Measurements from ENCODE around the gene METAP1D. TPM values are rescaled to one million over a fixed set of nuclear protein-coding genes. Genes with fewer than 3 reads are reported as not detected.

Gene METAP1D
- total RNA-seq, 1 experiment from 2014 or later: 15.8 TPM

DNA sequence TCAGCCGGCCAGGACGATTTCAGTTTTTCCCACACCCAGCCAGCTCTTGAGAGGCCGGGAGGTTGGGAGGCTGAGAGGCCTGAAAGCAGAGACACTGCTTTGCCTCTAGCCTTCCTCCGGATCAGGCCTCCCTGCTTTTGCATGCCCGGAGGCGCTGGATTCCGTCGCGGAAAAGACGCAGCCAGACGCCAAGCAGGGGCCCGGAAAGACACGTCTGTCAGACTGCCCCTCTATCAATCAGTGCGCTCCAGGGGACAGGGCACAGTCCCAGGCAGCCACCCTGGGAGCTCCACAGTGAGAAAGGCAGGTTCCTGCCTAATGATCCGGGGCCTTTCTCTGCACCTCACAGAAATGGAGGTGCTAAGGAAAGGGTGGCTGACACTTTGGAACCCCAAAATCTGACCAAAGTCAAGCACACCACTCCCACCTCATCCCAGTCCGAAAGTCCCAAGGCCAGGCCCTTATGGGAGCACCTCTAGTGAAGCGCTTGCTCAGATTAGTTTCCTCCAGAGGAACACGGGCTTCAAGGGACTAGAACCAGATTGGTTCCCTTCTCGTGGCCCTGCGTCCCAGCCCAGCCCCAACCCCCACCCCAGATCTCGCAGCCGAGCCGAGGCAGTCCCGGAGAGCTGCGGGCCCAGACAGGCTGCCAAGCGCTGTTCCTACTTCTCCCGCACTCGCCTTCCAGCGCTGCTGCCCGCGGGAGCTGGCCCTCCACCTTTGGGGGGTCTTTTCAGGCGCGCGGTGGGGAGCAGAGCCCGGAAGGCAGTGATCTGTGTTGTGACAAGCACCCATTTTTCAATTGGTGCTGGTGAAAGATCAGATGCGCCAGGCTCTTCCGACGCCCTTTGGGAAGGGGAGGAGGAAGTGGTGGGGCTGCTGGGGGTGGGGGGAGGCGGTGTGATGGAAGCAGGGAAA lies 90.5 kb downstream of the METAP1D start (continued):
- TF ChIP-seq, protein P1, sequence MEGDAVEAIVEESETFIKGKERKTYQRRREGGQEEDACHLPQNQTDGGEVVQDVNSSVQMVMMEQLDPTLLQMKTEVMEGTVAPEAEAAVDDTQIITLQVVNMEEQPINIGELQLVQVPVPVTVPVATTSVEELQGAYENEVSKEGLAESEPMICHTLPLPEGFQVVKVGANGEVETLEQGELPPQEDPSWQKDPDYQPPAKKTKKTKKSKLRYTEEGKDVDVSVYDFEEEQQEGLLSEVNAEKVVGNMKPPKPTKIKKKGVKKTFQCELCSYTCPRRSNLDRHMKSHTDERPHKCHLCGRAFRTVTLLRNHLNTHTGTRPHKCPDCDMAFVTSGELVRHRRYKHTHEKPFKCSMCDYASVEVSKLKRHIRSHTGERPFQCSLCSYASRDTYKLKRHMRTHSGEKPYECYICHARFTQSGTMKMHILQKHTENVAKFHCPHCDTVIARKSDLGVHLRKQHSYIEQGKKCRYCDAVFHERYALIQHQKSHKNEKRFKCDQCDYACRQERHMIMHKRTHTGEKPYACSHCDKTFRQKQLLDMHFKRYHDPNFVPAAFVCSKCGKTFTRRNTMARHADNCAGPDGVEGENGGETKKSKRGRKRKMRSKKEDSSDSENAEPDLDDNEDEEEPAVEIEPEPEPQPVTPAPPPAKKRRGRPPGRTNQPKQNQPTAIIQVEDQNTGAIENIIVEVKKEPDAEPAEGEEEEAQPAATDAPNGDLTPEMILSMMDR (IDR thresholded peaks at IDR 0.05 in 2 of 3, conservative IDR thresholded peaks at IDR 0.05 in 1 of 3; ENCODE audit: borderline replicate concordance in 1 of 3, insufficient read depth in 1 of 3, low read depth in 2 of 3, low read length in 2 of 3): no peak
- TF ChIP-seq FOSL1 (IDR thresholded peaks at IDR 0.05; ENCODE audit: low read depth) (no peak), ELF1 (IDR thresholded peaks at IDR 0.05; ENCODE audit: borderline replicate concordance, low read depth) (no peak)
- TF ChIP-seq, protein P2, sequence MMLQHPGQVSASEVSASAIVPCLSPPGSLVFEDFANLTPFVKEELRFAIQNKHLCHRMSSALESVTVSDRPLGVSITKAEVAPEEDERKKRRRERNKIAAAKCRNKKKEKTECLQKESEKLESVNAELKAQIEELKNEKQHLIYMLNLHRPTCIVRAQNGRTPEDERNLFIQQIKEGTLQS (IDR thresholded peaks at IDR 0.05): no peak

DNA sequence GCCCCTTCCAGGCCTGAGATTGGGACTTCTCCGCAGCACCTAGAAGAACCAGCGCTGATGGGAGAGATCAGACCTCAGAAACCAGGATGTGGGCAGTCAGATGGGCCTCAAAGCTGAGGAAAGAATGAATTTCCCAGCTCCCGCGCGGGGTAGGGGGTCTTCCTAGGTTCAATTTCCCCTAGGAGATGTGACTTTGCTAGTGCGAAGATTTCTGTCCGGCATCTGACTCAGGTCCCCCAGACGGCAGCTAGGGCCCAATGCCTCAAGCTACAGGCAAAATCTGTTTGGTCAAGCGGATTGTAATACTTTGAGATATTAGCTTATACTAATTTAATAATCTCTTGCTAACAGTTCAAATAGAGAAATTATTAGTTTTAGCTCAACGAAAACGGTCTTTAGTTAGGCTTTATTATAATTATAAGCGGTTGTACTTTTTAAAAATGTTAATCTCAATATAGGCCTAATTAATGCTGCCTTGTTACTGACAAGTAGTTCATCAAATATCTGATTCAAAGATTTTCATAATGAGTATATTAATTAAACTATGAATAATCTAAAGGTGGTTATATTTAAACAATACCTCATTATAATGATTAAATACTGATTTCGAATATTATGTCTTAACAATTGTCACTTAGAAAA lies 91.4 kb downstream of the METAP1D start:
- H3K4me2 ChIP-seq (ENCODE audit: low read length): no peak overlapping the region
- H3K36me3 ChIP-seq (ENCODE audit: control insufficient read depth in 1 of 2, insufficient read depth in 2 of 2, low read length in 2 of 2): no peaks in the 10 kb centered on the region
- no peaks in the 10 kb centered on the region for H3K79me2 ChIP-seq (ENCODE audit: insufficient read depth, low read length)
- H3K9ac ChIP-seq (ENCODE audit: low read length): no peak overlapping the region
- ChIA-PET RAD21 (ENCODE audit: low non-redundant PET in 1 of 2, low total read pairs in 2 of 2, uncharacterized antibody in 2 of 2, unreplicated experiment in 2 of 2) (no interaction called here), CTCF (interaction anchor here (1.3 kb wide), 1 partner anchor 388 kb away, joined by 3 read pairs; no protein-coding TSS in a partner anchor), POLR2A (interaction anchor here (1.1 kb wide), 1 partner anchor 12 kb away, joined by 3 read pairs; the partner anchor contains the start of gene DLX2)
- DNase-seq (ENCODE audit: low read depth, low spot score) (no peak), ATAC-seq (no peak)
- intact Hi-C loops (cut with micrococcal nuclease): loop anchor here (10.0 kb wide), 1 partner anchor 166 kb away; the partner anchor contains the start of gene HAT1
- H3K9me2 ChIP-seq (ENCODE audit: insufficient read depth): no peaks in the 10 kb centered on the region
- BruUV-seq (replicated peaks): no TSS peak
- TF ChIP-seq ELF1 (IDR thresholded peaks at IDR 0.05; ENCODE audit: borderline replicate concordance, low read depth) (no peak), POLR2AphosphoS5 (IDR thresholded peaks at IDR 0.05; ENCODE audit: low read depth, low read length) (no peak), TCF7L2 (IDR thresholded peaks at IDR 0.05; ENCODE audit: borderline replicate concordance, extremely low read depth, insufficient read depth, insufficient read length) (no peak), SIN3A (IDR thresholded peaks at IDR 0.05; ENCODE audit: low read depth) (no peak), EGR1 (IDR thresholded peaks at IDR 0.05; ENCODE audit: low read depth) (no peak)
- TF ChIP-seq, protein P3, sequence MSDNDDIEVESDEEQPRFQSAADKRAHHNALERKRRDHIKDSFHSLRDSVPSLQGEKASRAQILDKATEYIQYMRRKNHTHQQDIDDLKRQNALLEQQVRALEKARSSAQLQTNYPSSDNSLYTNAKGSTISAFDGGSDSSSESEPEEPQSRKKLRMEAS (IDR thresholded peaks at IDR 0.05): no peak
- no peaks in the 10 kb centered on the region for H4K20me1 ChIP-seq (ENCODE audit: insufficient read depth)
- H3K27me3 ChIP-seq (ENCODE audit: insufficient read depth, low read length): no peaks in the 10 kb centered on the region
- H2AFZ ChIP-seq (ENCODE audit: low read depth, low read length, poor library complexity, severe bottlenecking): no peak overlapping the region
- no peak overlapping the region for H3K4me3 ChIP-seq (replicated peaks in 1 of 2; ENCODE audit: low read depth in 1 of 2, low read length in 2 of 2)
- H3K27ac ChIP-seq (ENCODE audit: low read depth, low read length): no peak overlapping the region
- no peaks in the 10 kb centered on the region for H3K9me3 ChIP-seq (ENCODE audit: control insufficient read depth in 1 of 2, insufficient read depth in 1 of 2, low read depth in 1 of 2, low read length in 2 of 2)
- H3K4me1 ChIP-seq (ENCODE audit: control insufficient read depth in 1 of 2, insufficient read depth in 2 of 2, low read length in 2 of 2): peaks cover 10 to 18% of the 10 kb centered on the region in 2 experiments

Measured in HCT116 (cell line).